Measurements from ENCODE around the gene NSG1. TPM values are rescaled to one million over a fixed set of nuclear protein-coding genes. Genes with fewer than 3 reads are reported as not detected.

NSG1 gene
- polyA plus RNA-seq, 4 donors = 0.27 to 12.2 (median 8.2) TPM; not detected in 1

DNA sequence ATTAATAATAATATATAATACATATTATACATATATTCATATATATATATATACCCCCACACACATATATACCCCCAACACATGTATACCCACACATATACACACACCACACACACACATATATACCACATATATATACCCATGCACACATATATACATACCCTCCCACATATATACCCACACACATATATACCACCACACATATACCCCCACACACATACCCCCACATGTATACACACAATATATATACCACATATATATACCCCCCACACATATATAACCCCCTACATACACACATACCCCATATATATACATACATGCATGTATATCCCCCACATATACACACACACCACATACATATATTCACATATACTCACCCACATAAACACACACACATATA, 52.0 kb downstream of the NSG1 start:
- Histone ChIP-seq H3K9me3 (ENCODE audit: control insufficient read depth in 2 of 2, insufficient read depth in 1 of 2, low read depth in 1 of 2, low read length in 1 of 2) (no peaks in the 10 kb centered on the region), H3K4me3 (ENCODE audit: low read depth in 1 of 3, low read length in 3 of 3) (no peak overlapping the region), H3K27ac (ENCODE audit: low read depth in 1 of 3, low read length in 2 of 3) (no peak overlapping the region), H3K27me3 (ENCODE audit: control insufficient read depth in 3 of 3, insufficient read depth in 3 of 3, low read length in 3 of 3) (no peaks in the 10 kb centered on the region), H3K36me3 (ENCODE audit: control insufficient read depth in 3 of 3, insufficient read depth in 2 of 3, low read depth in 1 of 3, low read length in 3 of 3) (peaks cover 0 to 24% (median 19%) of the 10 kb centered on the region in 3 donors), H3K4me1 (ENCODE audit: control insufficient read depth in 3 of 3, insufficient read depth in 2 of 3, low read depth in 1 of 3, low read length in 2 of 3) (no peaks in the 10 kb centered on the region)
- FAIRE-seq (no peak), DNase-seq (no peak)

GRCh38 chr4:4439782-4440181, 52.9 kb downstream of the NSG1 start:
- Histone ChIP-seq H3K27me3 (ENCODE audit: control insufficient read depth in 3 of 3, insufficient read depth in 3 of 3, low read length in 3 of 3) (no peaks in the 10 kb centered on the region), H3K4me1 (ENCODE audit: control insufficient read depth in 3 of 3, insufficient read depth in 2 of 3, low read depth in 1 of 3, low read length in 2 of 3) (no peaks in the 10 kb centered on the region), H3K4me3 (ENCODE audit: low read depth in 1 of 3, low read length in 3 of 3) (no peak overlapping the region), H3K9me3 (ENCODE audit: control insufficient read depth in 2 of 2, insufficient read depth in 1 of 2, low read depth in 1 of 2, low read length in 1 of 2) (no peaks in the 10 kb centered on the region), H3K36me3 (ENCODE audit: control insufficient read depth in 3 of 3, insufficient read depth in 2 of 3, low read depth in 1 of 3, low read length in 3 of 3) (peaks cover 0 to 21% (median 17%) of the 10 kb centered on the region in 3 donors), H3K27ac (ENCODE audit: low read depth in 1 of 3, low read length in 2 of 3) (no peak overlapping the region)
- DNase-seq (no peak), FAIRE-seq (no peak)
- 61 to 77% (median 75%) methylated on average over 4 of the region's 4 CpGs for WGBS, 3 donors

DNA sequence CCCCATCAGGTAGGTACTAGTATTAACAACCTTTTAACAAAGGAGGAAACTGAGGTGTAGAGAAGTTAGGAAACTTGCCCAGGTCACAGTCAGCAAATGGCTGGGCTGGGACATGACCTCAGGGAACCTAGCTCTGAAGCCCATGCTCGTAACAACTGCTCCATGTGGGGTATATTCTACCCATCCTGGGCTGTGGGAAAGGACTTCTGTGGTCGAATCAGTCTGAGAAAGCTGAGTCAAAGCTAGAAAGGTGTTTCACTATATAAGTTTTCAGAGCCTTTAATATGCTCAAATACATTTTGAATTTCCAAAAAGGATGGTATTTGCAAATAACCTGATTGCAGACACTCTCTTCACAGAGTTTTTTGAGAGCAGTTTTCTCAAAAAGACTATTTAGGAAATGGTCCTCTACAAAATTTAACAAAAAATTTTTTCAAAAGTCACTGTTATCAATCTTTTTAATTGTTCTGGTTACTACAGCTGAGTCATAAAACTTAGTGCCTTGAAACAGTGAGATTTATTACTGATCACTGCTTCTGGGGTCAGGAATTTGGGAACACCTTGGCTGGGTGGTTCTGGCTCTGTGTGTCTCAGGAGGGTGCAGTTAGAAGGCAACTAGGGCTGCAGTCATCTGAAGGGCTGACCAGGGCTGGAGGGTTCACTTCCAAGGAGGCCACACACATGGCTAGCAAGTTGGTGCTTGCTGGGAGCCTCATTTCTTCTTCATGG, 53.6 kb downstream of the NSG1 start:
- no peaks in the 10 kb centered on the region for H3K4me1 ChIP-seq (ENCODE audit: control insufficient read depth in 3 of 3, insufficient read depth in 2 of 3, low read depth in 1 of 3, low read length in 2 of 3)
- DNase-seq (no peak), FAIRE-seq (no peak)
- H3K36me3 ChIP-seq (ENCODE audit: control insufficient read depth in 3 of 3, insufficient read depth in 2 of 3, low read depth in 1 of 3, low read length in 3 of 3) = peaks cover 0 to 21% (median 15%) of the 10 kb centered on the region in 3 donors
- no peaks in the 10 kb centered on the region for H3K27me3 ChIP-seq (ENCODE audit: control insufficient read depth in 3 of 3, insufficient read depth in 3 of 3, low read length in 3 of 3)
- no peaks in the 10 kb centered on the region for H3K9me3 ChIP-seq (ENCODE audit: control insufficient read depth in 2 of 2, insufficient read depth in 1 of 2, low read depth in 1 of 2, low read length in 1 of 2)
- WGBS, 3 donors = 75 to 81% (median 77%) methylated on average over 2 of the region's 2 CpGs
- H3K4me3 ChIP-seq (ENCODE audit: low read depth in 1 of 3, low read length in 3 of 3) = no peak overlapping the region
- H3K27ac ChIP-seq (ENCODE audit: low read depth in 1 of 3, low read length in 2 of 3) = no peak overlapping the region

- no peak for FAIRE-seq
- Histone ChIP-seq H3K4me3 (ENCODE audit: low read depth in 1 of 3, low read length in 3 of 3) (no peak overlapping the region), H3K27ac (ENCODE audit: low read depth in 1 of 3, low read length in 2 of 3) (no peak overlapping the region), H3K9me3 (ENCODE audit: control insufficient read depth in 2 of 2, insufficient read depth in 1 of 2, low read depth in 1 of 2, low read length in 1 of 2) (no peaks in the 10 kb centered on the region), H3K4me1 (ENCODE audit: control insufficient read depth in 3 of 3, insufficient read depth in 2 of 3, low read depth in 1 of 3, low read length in 2 of 3) (no peaks in the 10 kb centered on the region), H3K27me3 (ENCODE audit: control insufficient read depth in 3 of 3, insufficient read depth in 3 of 3, low read length in 3 of 3) (no peaks in the 10 kb centered on the region), H3K36me3 (ENCODE audit: control insufficient read depth in 3 of 3, insufficient read depth in 2 of 3, low read depth in 1 of 3, low read length in 3 of 3) (peaks cover 0 to 4% (median 3%) of the 10 kb centered on the region in 3 donors)
- 87 to 92% (median 87%) methylated on average over 2 of the region's 2 CpGs for WGBS, 3 donors
- DNase-seq = no peak
Measured at GRCh38 chr4:4443821-4444220, 56.9 kb downstream of the NSG1 start.

- Histone ChIP-seq H3K27me3 (ENCODE audit: control insufficient read depth in 3 of 3, insufficient read depth in 3 of 3, low read length in 3 of 3) (no peaks in the 10 kb centered on the region), H3K4me3 (ENCODE audit: low read depth in 1 of 3, low read length in 3 of 3) (no peak overlapping the region), H3K27ac (ENCODE audit: low read depth in 1 of 3, low read length in 2 of 3) (no peak overlapping the region), H3K36me3 (ENCODE audit: control insufficient read depth in 3 of 3, insufficient read depth in 2 of 3, low read depth in 1 of 3, low read length in 3 of 3) (peaks cover 0 to 2% (median 2%) of the 10 kb centered on the region in 3 donors), H3K4me1 (ENCODE audit: control insufficient read depth in 3 of 3, insufficient read depth in 2 of 3, low read depth in 1 of 3, low read length in 2 of 3) (no peaks in the 10 kb centered on the region), H3K9me3 (ENCODE audit: control insufficient read depth in 2 of 2, insufficient read depth in 1 of 2, low read depth in 1 of 2, low read length in 1 of 2) (no peaks in the 10 kb centered on the region)
- FAIRE-seq = no peak
- no peak for DNase-seq
Measured at GRCh38 chr4:4446434-4446833, 59.5 kb downstream of the NSG1 start.

- DNase-seq (no peak), FAIRE-seq (no peak)
- H3K9me3 ChIP-seq (ENCODE audit: control insufficient read depth in 2 of 2, insufficient read depth in 1 of 2, low read depth in 1 of 2, low read length in 1 of 2) = no peaks in the 10 kb centered on the region
- no peaks in the 10 kb centered on the region for H3K4me1 ChIP-seq (ENCODE audit: control insufficient read depth in 3 of 3, insufficient read depth in 2 of 3, low read depth in 1 of 3, low read length in 2 of 3)
- 56 to 80% (median 57%) methylated on average over 5 of the region's 5 CpGs for WGBS, 3 donors
- H3K27ac ChIP-seq (ENCODE audit: low read depth in 1 of 3, low read length in 2 of 3) = no peak overlapping the region
- H3K4me3 ChIP-seq (ENCODE audit: low read depth in 1 of 3, low read length in 3 of 3) = no peak overlapping the region
- H3K36me3 ChIP-seq (ENCODE audit: control insufficient read depth in 3 of 3, insufficient read depth in 2 of 3, low read depth in 1 of 3, low read length in 3 of 3) = peaks cover 6 to 19% (median 12%) of the 10 kb centered on the region in 3 donors
- no peaks in the 10 kb centered on the region for H3K27me3 ChIP-seq (ENCODE audit: control insufficient read depth in 3 of 3, insufficient read depth in 3 of 3, low read length in 3 of 3)
Measured at GRCh38 chr4:4455210-4455865, 68.4 kb downstream of the NSG1 start.

DNA sequence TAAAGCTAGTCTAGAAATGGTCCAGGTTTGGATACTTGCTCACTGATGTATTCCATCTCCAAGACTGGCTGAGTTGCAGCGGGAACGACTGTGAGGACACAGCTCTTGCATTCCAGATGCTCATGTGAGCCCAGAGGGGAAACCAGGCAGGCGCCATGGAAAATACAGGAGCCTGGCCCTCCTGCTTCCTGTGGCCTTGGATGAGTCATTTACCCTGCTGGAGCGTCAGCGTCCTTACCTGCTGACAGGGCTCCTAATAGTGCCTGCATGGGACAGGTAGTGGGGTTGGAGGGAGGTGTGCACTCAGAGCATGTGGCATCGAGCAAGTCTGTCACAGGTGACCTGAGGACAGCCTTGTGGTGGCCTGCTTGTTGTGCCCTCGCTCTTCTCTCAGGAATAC, 69.4 kb downstream of the NSG1 start:
- H3K36me3 ChIP-seq (ENCODE audit: control insufficient read depth in 3 of 3, insufficient read depth in 2 of 3, low read depth in 1 of 3, low read length in 3 of 3) = peaks cover 4 to 19% (median 12%) of the 10 kb centered on the region in 3 donors
- DNase-seq (no peak), FAIRE-seq (no peak)
- 90 to 95% (median 93%) methylated on average over 7 of the region's 7 CpGs for WGBS, 3 donors
- H3K27me3 ChIP-seq (ENCODE audit: control insufficient read depth in 3 of 3, insufficient read depth in 3 of 3, low read length in 3 of 3) = no peaks in the 10 kb centered on the region
- H3K4me3 ChIP-seq (ENCODE audit: low read depth in 1 of 3, low read length in 3 of 3) = no peak overlapping the region
- H3K4me1 ChIP-seq (ENCODE audit: control insufficient read depth in 3 of 3, insufficient read depth in 2 of 3, low read depth in 1 of 3, low read length in 2 of 3) = no peaks in the 10 kb centered on the region
- H3K9me3 ChIP-seq (ENCODE audit: control insufficient read depth in 2 of 2, insufficient read depth in 1 of 2, low read depth in 1 of 2, low read length in 1 of 2) = no peaks in the 10 kb centered on the region
- no peak overlapping the region for H3K27ac ChIP-seq (ENCODE audit: low read depth in 1 of 3, low read length in 2 of 3)

DNA sequence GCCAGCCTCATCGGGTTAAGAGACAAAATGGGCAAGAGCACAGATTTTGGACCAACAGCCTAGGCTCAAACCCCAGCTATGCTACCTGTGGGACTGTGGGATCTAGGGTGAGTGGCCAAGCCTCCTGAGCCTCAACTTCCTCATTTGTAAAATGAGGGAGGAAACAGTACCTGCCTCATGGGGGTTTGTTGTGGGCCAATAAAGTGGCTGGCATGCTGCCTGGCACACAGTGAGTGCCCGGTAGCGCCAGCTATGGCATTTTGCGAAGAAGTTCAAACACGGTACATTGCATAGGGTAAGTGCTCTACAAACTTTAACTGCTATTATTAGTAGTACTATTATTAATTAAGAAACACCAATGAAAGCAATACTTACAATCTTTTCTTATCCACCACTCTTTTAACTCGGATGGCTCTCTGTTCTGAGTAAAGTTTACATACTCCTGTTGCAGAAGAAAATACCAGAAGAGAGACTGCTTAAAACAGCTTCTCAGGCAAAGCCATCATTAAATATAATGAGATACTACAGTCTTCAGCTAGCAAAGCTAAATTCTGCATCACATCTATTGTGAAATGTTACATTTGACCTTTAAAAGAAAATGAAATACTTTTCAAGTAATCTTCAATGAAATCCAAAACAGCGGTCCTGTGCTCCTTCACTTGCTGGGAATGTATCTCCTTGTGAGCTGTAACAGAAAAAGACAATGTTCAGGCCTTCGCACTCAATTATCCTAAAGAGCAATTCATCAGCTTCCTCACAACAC, 70.1 kb downstream of the NSG1 start:
- Histone ChIP-seq H3K4me3 (ENCODE audit: low read depth in 1 of 3, low read length in 3 of 3) (no peak overlapping the region), H3K36me3 (ENCODE audit: control insufficient read depth in 3 of 3, insufficient read depth in 2 of 3, low read depth in 1 of 3, low read length in 3 of 3) (peaks cover 4 to 22% (median 12%) of the 10 kb centered on the region in 3 donors), H3K27me3 (ENCODE audit: control insufficient read depth in 3 of 3, insufficient read depth in 3 of 3, low read length in 3 of 3) (no peaks in the 10 kb centered on the region), H3K4me1 (ENCODE audit: control insufficient read depth in 3 of 3, insufficient read depth in 2 of 3, low read depth in 1 of 3, low read length in 2 of 3) (no peaks in the 10 kb centered on the region), H3K9me3 (ENCODE audit: control insufficient read depth in 2 of 2, insufficient read depth in 1 of 2, low read depth in 1 of 2, low read length in 1 of 2) (no peaks in the 10 kb centered on the region), H3K27ac (ENCODE audit: low read depth in 1 of 3, low read length in 2 of 3) (no peak overlapping the region)
- no peak for DNase-seq
- no peak for FAIRE-seq
- 93 to 97% (median 97%) methylated on average over 8 of the region's 8 CpGs for WGBS, 3 donors
